Measurements from ENCODE around the gene KAT2A. TPM values are rescaled to one million over a fixed set of nuclear protein-coding genes. Genes with fewer than 3 reads are reported as not detected.

The KAT2A gene
- total and polyA plus RNA-seq, 4 donors, result 18.8 to 56.8 (median 32.7) TPM

DNA sequence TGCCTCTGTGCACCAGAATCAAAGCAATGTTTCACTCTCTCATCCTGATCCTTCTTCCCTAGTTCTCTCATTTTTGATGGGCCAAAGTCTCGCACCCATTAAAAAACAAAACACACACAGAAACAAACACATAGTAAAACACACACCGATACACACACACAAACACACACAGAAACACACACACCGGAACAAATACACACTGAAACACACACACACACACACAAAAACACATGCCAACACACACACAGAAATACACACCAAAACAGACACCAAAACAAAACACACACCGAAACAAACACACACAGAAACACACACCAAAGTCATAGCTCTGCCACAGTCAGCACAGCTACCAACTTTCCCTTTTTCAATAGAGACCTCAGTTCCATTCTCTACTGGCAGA lies 10.1 kb upstream of the KAT2A start:
- Histone ChIP-seq H3K4me1 (ENCODE audit: control insufficient read depth in 5 of 5, insufficient read depth in 5 of 5, low read length in 5 of 5) (peaks cover 7 to 43% (median 23%) of the 10 kb centered on the region in 5 donors), H3K27ac (ENCODE audit: low read depth in 1 of 2, low read length in 1 of 2) (peak overlapping the region; percentile 52 to 81), H3K9ac (ENCODE audit: insufficient read depth in 1 of 2, low read length in 2 of 2) (no peak overlapping the region), H3K36me3 (ENCODE audit: control insufficient read depth in 4 of 4, insufficient read depth in 4 of 4, low read length in 4 of 4) (peaks cover 0 to 33% (median 27%) of the 10 kb centered on the region in 4 donors), H3K4me3 (no peak overlapping the region), H3K27me3 (ENCODE audit: control insufficient read depth in 3 of 3, insufficient read depth in 3 of 3, low read length in 2 of 3) (no peaks in the 10 kb centered on the region), H3K9me3 (ENCODE audit: control insufficient read depth in 4 of 4, insufficient read depth in 3 of 4, low read length in 3 of 4) (no peaks in the 10 kb centered on the region)
- TF ChIP-seq, protein P1, sequence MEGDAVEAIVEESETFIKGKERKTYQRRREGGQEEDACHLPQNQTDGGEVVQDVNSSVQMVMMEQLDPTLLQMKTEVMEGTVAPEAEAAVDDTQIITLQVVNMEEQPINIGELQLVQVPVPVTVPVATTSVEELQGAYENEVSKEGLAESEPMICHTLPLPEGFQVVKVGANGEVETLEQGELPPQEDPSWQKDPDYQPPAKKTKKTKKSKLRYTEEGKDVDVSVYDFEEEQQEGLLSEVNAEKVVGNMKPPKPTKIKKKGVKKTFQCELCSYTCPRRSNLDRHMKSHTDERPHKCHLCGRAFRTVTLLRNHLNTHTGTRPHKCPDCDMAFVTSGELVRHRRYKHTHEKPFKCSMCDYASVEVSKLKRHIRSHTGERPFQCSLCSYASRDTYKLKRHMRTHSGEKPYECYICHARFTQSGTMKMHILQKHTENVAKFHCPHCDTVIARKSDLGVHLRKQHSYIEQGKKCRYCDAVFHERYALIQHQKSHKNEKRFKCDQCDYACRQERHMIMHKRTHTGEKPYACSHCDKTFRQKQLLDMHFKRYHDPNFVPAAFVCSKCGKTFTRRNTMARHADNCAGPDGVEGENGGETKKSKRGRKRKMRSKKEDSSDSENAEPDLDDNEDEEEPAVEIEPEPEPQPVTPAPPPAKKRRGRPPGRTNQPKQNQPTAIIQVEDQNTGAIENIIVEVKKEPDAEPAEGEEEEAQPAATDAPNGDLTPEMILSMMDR (IDR thresholded peaks at IDR 0.05; ENCODE audit: control extremely low read depth, extremely low read depth), result no peak
- DNase-seq (no peak), ATAC-seq (ENCODE audit: insufficient read depth, low FRiP score) (no peak)
- WGBS, 2 donors, result 91 to 95% methylated on average over 4 of the region's 4 CpGs

DNA sequence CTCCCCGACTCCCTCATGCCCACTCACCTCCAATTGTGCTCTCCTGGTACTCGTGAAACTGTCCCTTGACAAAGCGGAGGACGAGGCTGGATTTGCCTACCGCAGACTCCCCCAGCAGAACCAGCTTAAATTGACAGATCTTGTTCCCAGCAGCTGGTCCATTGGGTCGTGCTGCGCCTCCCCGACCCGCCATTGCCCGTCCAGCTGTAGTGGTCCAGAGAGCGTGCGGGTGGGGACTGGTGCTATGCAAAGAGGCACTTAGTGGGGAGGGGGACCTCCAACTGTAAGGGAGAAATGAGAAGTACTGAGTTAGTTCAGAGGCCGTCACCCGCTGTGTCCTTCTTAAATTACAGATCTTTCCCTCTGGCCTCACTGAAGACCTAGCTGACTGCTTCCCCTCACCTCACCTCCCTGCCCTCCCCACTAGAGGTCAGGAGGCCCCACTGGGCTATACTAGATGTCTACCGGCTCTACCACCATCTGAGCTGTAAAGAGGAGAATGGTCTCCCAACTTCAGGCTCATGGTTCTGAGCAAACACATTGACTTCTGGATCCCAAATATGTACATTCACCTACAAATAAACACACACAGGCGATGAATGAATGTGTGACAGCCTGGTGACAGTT lies 9.3 kb upstream of the KAT2A start:
- no peaks in the 10 kb centered on the region for H3K27me3 ChIP-seq (ENCODE audit: control insufficient read depth in 3 of 3, insufficient read depth in 3 of 3, low read length in 2 of 3)
- H3K4me1 ChIP-seq (ENCODE audit: control insufficient read depth in 5 of 5, insufficient read depth in 5 of 5, low read length in 5 of 5), result peaks cover 4 to 40% (median 19%) of the 10 kb centered on the region in 5 donors
- H3K36me3 ChIP-seq (ENCODE audit: control insufficient read depth in 4 of 4, insufficient read depth in 4 of 4, low read length in 4 of 4), result peaks cover 7 to 40% (median 26%) of the 10 kb centered on the region in 4 donors
- no peak overlapping the region for H3K4me3 ChIP-seq
- TF ChIP-seq, protein P1 (IDR thresholded peaks at IDR 0.05; ENCODE audit: control extremely low read depth, extremely low read depth), result no peak
- WGBS, 2 donors, result 90 to 94% methylated on average over 16 of the region's 16 CpGs
- H3K27ac ChIP-seq (ENCODE audit: low read depth in 1 of 2, low read length in 1 of 2), result peak overlapping the region; percentile 49 to 81
- no peaks in the 10 kb centered on the region for H3K9me3 ChIP-seq (ENCODE audit: control insufficient read depth in 4 of 4, insufficient read depth in 3 of 4, low read length in 3 of 4)
- no peak for DNase-seq
- H3K9ac ChIP-seq (ENCODE audit: insufficient read depth in 1 of 2, low read length in 2 of 2), result no peak overlapping the region
- ATAC-seq (ENCODE audit: insufficient read depth, low FRiP score), result no peak

DNA sequence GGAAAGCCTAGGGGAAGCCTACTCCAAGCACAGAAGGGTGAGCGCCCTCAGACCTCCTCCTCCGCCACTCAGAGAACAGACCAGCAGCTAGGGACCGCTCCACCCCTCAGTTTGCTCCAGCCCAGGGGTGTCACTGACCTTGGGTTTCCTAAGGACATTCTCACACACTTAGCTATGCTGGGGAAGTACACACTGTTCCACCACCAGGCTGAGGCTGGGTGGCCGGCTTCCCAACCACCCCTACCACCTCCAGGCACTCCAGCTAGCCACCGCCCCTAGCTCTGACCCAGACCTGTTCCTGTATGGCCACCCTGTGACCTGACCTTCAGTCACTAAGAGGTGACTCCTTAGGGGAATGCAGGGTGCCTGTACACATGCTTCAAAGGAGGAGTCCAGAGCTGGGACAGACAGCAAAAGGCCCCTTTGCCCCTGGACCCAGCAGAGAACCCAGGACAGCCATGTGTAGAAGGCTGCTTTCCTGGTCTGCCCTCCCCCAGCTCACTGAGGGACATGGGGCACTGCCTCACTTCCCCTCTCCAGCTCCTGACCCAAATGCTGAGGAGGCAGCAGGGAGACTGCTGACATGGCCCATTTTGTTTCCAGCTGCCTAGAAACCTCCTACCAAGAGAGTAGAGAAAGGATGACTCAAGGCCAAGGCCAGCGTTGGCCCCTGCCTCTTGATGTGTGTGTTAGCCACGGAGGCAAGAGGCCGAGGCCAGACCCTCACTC lies 8.1 kb upstream of the KAT2A start:
- ATAC-seq (ENCODE audit: insufficient read depth, low FRiP score), result peak; percentile 44
- Histone ChIP-seq H3K4me3 (no peak overlapping the region), H3K27me3 (ENCODE audit: control insufficient read depth in 3 of 3, insufficient read depth in 3 of 3, low read length in 2 of 3) (no peaks in the 10 kb centered on the region), H3K9me3 (ENCODE audit: control insufficient read depth in 4 of 4, insufficient read depth in 3 of 4, low read length in 3 of 4) (no peaks in the 10 kb centered on the region), H3K36me3 (ENCODE audit: control insufficient read depth in 4 of 4, insufficient read depth in 4 of 4, low read length in 4 of 4) (peaks cover 7 to 46% (median 28%) of the 10 kb centered on the region in 4 donors), H3K27ac (ENCODE audit: low read depth in 1 of 2, low read length in 1 of 2) (peak overlapping the region in 1 of 2 donors; percentile 81), H3K9ac (ENCODE audit: insufficient read depth in 1 of 2, low read length in 2 of 2) (no peak overlapping the region), H3K4me1 (ENCODE audit: control insufficient read depth in 5 of 5, insufficient read depth in 5 of 5, low read length in 5 of 5) (peaks cover 3 to 36% (median 12%) of the 10 kb centered on the region in 5 donors)
- 83 to 96% methylated on average over 8 of the region's 8 CpGs for WGBS, 2 donors
- DNase-seq, result no peak
- TF ChIP-seq, protein P1 (IDR thresholded peaks at IDR 0.05; ENCODE audit: control extremely low read depth, extremely low read depth), result no peak

Measured in lung (tissue), 12 donors.